ENCODE data around the gene RPL9.
A peak's percentile ranks its signal among the peaks of the same experiment; 100 is the strongest.
"Not testable (repeated sequence)": the region's sequence is repeated elsewhere in the genome, so short reads cannot be mapped to it uniquely, and the experiment has no call there.

The RPL9 gene

DNA sequence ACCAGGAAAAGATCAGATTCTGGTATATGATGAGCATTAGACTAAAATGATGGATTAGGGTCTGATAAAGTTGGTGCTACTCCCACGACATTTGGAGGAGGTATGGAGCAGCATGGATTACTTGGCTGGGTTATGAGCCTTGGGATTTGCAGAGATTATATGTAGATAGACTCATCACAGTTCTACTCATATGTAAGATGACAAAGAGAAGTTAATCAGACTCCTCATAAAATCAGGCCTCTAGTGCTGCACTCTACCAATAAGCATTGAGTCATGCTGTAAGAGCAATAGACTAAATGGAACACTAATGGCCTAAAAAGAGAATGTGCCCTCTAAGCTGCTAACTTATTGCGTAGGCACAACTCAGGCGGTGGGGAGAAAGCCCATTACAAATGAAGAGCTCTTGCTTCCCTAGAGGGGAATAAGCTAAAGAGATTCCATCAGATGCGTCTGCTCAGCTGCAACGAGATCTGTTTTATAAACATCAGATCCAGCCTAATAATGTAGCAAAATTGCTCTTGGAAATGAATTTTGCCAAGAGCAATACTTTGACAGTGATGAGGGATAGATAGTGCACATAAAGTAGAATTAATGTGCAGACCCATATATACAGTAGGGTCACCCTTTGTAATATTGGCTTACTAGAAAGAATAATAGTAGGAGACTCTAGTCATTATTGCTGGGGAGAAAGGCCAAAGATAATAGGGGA, 17.6 kb upstream of the RPL9 start:
- no peak for DNase-seq

DNA sequence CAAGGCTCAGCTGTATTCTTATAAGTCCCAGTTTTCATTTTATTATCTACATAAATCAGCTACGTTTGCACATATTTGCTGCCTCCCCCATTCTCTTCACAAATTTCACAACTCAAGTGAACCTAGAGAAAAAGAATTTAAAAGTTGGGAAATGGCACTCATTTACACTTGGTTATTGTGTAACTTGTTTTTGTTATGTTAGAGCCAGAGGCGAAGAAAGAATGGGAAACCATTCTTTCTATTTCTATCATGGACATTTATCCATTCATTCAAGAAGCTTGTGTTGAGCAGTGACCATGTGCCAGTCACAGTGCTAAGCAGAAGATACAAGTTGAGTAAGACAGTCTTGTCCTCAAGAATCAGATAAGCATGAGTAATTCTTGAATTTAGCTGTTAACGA, 13.7 kb upstream of the RPL9 start:
- no peak for DNase-seq

DNA sequence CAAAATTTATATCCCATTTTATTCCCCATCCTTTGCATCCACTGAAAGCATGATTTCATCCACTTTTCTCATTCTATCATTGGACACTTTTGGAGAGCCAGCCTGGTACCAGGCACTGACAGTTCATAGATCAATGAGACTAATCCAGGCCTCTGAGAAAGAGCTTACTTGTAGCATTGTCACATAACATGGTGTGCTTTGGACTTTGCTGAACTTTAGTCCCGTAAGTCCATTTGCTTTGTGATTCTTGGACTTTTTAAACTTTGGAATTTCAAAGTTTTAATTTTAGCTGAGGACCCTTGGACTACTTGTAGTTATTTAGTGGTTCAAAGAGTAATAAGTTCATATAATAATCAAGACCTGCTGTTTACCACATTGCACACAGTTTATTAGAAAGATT, 11.7 kb upstream of the RPL9 start:
- DNase-seq = no peak

DNA sequence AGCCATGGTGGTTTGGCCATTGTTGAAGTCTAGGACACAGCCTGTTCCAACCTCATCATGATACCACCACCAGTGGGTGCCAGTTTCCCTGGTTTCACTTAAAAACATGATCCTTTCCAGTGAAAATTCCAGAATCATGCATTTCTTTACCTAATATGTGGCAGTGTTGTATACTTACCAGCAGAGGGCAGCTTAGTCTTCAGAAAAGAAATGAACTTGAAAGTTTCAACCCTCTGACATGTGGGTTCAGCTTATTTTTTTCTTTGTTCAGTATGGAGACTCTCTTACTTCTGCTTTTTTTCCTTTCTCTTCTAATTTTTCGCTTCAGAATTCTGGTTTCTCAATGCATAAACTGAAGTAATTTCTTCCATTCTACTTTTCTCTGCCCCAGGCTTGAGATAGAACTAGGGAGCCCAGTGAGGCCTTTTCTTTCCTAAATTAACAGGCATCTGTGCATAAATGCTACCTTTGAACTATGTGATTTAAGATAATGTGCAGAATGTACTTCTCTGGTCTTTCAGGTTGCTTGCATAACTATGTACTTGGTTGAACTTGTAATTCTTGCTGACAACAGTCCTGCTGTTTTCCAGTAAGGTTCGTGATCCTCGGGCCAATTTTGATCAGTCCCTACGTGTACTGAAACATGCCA, 10.8 kb upstream of the RPL9 start:
- peak; percentile 36 for DNase-seq

DNA sequence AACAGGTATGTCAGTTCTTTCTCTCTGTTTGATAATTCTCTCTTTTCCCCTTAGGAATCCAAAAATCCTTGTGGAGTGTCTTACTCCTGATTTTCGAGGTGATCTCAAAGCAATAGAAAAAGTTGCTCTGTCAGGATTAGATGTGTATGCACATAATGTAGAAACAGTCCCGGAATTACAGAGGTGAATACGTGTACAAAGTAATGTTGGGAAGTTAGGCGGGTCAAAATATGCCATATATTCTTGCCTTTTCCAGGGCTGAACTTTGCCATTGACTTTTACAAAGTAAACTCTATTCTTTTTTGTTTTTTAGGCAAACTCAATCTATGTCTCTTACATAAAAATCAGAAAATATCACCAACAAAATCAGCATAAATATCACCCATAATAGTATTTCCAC, 8.7 kb upstream of the RPL9 start:
- DNase-seq = no peak

DNA sequence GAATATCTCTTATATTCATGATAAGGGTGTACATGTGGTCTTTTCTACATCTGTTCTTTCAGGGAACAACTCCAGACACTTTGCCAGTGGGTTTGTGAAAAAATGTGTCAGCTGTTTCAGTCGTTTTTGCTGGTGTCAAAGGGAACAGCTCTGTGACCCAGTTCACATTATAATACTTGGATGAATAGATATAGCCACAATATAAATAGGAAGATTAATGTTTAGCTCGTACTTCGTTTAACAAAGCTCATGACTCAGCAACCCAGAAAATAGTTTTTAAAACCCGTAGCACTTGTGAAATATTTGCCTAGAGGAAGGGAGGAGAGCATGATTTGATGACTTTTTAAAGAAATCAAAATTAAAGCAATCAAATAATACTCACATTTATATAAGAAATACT, 8.0 kb upstream of the RPL9 start:
- DNase-seq = no peak

DNA sequence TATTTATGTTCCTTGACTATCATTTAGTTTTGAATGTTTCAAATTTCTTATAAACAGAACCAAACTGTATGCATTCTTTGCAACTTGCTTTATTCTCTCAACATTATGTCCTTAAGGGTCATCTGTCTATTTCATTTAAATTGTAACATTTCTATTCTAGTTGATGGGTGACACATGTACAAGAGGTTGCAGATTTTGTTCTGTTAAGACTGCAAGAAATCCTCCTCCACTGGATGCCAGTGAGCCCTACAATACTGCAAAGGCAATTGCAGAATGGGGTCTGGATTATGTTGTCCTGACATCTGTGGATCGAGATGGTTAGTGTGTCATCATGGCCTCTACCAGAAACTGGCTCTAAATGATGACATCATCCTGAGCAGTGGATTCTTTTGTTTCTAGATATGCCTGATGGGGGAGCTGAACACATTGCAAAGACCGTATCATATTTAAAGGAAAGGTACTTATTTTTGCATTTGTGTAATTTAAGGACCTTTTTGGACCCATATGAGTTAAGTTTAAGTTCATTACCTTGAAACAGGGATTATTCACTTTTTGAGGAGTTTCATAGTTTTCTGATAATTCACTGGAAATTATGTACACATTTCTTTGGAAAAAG, 6.3 kb upstream of the RPL9 start:
- no peak for DNase-seq

DNA sequence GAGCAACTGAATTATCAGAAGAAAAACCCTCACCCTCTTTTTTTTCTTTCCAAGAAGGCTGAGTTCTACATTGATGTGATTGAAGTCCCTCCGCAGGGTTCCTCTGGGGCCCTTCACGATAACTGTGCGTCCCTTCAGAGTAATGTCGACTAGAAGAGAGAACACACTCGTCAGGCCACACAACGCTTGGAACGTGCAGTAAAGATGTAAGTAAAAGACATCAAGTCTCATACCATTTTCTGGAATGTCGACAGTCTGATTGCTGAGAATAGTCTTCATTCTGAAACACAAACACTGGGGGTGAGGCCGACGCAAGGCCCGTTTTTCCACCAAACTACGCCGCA, 589 bp downstream of the RPL9 start:
- DNase-seq = not testable (repeated sequence)

DNA sequence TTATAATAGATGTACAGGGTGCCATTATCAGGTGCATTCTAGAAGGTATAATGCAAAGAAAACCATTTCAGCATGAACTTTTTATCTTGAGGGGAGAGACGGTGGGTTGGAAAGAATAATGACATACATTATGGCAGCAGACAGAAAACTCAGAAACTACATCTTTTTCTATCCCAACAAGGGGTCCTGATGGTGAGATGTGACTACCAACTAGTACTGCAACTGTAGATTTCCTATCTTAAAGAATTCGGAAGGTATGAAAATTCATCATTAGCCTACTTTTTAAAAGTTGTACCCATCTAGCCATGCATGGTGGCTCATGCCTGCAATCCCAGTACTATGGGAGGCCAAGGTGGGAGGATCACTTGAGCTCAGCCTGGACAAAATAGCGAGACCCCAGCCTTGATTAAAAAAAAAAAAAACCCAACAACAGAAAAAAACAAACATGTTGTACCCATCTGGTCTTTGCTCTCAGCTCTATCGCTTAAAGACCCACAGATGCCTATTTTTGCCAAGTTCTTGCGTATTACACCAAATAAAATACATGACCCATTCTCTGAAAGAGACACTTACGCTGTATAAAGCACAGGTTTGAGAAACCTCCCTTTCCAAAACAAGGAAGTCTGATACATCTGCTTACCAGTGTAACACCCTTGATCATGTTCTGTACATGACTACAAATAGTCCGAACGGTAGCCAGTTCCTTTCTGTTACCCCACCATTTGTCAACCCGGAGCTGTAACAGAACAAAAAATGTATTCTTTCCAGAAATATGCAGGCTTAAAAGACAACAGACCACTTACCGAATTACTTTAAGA, 1.6 kb downstream of the RPL9 start:
- DNase-seq = no peak

DNA sequence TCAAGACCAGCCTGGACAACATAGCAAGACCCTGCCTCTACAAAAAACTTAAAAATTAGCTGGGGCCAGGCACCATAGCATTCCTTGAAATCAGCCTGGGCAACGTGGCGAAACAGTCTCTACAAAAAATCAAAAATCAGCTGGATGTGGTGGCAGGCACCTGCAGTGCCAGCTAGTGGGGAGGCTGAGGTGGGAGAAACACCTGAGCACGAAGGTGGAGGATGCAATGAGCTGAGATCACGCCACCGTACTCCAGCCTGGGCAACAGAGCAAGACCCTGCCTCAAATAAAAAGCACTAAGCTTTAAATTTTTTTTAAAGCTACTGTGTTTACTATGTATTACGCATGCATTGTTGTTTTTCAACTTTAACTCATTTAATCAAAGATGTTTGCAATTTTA, 3.2 kb downstream of the RPL9 start:
- no peak for DNase-seq

DNA sequence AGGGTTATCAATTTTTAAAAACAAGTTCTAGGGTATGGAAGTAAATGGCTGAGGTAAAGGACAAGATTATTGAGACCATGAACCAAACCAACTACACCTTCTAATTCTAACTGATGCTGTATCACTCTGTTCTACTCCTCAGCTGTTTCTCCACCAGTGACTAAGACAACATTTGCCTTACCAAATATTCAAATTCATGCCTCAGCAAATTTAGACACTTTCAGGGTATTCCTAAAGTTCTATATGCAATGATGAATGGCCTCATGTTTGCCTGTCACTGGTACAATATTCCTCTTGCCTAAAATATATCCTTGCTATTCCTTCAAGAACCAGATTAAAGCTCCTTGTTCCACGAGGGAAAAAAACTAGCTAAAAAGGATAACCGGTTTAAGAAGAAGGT, 5.0 kb downstream of the RPL9 start:
- DNase-seq = no peak

DNA sequence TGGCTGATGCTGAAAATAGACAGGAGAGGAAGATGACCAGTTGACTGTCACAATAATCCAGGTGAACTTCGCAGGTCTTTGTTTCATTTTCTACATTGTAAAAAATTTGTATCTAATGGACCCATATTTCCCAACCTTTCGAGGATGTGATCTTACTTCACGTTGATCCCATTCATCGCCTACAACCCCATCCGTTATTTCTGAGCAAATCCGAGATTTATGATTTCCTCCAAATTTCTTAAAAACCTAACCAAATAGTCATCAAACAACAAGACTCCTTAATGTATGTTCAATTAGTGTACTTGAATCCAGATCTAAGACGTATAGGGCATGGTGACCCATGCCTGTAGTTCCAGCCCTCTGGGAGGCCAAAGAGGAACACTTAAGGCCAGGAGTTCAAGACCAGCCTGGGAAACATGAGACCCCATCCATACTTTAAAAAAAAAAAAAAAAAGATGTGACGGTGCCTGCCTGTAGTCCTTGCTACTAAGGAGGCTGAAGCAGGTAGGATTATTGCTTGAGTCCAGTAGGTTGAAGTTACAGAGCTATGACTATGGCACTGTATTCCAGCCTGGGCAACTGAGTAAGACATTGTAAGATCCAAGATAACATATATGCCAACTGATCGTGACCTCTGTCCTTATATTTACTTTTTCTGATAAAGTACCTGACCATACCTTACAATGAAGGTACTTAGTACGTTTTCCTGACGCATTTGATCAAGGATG, 5.7 kb downstream of the RPL9 start:
- DNase-seq = no peak

DNA sequence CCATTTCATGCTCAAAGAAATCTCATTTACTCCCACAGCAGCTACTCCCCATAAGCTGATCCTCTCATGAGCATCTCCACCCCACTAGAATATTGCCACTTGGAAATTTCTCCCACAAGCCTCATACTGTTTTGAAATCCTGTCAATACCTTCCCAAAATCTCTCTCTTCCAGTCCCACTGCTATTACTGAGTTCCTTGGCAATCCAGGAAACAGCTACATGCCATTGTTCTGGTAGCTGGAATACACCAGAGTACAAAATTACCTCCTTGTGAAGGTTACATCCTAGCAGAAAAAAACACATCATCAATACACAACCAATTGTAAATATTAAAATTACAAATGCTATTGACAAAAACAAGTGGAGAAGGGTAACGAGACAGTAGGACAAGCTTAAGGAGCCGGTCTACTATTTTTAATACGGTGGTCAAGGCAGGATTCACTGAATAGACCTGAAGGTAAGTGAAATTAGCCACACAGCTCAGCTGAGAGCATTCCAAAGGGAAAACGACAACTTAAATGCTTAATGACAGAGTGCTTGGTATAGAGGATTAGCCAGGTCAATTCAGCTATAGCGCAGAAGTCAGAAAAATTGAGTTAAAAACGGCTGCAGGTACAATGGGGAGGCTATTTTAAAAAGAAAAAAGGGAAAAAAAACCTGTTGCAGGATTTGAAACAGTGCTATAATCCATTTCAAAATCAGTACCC, 6.4 kb downstream of the RPL9 start:
- DNase-seq = no peak

DNA sequence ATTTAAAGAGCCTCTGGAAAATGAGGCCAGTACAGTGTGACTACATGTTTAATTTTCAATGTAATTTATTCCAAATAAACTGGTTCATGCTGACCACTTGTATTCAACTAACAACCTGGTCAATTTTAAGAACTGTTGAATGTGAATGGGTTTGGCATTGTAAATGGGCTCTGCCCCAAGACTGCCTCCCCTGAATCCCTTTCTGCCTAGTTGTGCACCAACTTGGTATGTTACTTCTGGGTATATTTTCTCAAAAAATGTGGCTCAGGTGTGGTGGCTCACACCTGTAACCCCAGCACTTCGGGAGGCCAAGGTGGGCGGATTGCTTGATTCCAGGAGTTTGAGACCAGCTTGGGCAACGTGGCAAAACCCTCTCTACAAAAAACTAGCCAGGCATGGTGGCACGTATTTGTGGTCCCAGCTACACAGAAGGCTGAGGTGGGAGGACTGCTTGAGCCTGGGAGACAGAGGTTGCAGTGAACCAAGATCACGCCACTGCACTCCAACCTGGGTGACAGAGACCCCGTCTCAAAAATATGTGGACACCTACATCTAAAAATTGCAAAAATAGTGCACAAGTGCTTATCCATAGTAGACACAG, 7.2 kb downstream of the RPL9 start:
- no peak for DNase-seq

DNA sequence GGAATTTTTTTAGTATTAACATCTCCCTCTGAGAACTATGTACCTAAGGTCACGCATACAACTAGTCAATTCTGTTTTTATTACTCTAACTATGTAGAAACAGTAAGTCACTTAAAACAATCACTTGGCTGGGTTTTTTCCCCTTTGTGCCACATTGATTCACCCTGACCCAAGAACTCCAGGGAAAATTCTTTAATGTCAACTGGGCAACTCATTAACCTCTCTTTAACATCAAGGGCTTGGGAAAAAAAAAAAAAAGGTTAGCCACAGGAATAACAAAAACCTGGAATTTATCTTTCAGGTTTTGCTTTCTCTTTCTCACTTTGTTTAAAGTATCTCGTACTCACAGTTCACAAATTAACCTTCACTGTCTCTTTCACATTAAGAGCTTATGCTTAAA, 8.1 kb downstream of the RPL9 start:
- DNase-seq = no peak

DNA sequence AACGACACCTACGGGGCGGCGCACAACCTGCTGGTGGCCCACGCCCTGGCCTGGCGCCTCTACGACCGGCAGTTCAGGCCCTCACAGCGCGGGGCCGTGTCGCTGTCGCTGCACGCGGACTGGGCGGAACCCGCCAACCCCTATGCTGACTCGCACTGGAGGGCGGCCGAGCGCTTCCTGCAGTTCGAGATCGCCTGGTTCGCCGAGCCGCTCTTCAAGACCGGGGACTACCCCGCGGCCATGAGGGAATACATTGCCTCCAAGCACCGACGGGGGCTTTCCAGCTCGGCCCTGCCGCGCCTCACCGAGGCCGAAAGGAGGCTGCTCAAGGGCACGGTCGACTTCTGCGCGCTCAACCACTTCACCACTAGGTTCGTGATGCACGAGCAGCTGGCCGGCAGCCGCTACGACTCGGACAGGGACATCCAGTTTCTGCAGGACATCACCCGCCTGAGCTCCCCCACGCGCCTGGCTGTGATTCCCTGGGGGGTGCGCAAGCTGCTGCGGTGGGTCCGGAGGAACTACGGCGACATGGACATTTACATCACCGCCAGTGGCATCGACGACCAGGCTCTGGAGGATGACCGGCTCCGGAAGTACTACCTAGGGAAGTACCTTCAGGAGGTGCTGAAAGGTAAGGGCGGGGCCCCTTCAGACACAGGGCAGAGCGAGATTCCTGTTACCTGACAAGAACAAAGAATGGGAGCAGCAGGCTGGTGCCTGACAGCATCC, 11.7 kb downstream of the RPL9 start:
- peak; percentile 81 for DNase-seq

DNA sequence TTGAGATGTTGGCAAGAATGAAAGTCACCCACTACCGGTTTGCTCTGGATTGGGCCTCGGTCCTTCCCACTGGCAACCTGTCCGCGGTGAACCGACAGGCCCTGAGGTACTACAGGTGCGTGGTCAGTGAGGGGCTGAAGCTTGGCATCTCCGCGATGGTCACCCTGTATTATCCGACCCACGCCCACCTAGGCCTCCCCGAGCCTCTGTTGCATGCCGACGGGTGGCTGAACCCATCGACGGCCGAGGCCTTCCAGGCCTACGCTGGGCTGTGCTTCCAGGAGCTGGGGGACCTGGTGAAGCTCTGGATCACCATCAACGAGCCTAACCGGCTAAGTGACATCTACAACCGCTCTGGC, 12.3 kb downstream of the RPL9 start:
- DNase-seq = no peak

DNA sequence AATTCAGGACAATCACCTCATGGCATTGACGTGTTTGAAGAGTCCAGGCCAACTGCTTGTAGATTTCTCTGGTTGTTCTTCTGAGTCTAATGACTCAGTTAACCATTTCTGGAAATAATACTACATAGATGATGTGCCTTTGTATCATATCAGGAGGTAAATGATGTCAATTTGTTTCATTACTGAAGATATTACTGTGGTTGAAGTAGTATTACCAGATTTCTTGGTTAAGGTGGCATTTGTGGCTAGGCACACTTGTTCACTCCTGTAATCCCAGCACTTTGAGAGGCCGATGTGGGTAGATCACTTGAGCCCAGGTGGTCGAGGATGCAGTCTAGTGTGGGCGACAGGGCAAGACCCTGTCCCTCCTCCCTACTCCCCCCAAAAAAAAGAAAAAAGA, 15.7 kb downstream of the RPL9 start:
- DNase-seq = no peak

DNA sequence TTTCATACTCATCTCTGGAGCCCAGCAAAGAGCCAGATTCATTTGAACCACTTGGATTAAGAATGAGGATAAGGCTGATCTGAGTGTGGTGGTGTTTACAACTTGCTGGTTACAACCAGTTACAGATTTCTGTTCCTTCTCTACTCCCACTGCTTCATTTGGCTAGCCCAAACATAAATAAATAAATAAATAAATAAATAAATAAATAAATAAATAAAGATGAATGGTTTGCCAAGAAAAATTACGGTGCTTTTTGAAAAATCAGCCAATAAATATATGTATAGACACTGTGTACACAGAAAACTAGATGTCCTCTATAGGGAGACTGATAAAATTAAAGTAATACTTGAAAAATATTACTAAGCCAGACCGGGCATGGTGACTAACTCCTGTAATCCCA, 17.1 kb downstream of the RPL9 start:
- DNase-seq = no peak

DNA sequence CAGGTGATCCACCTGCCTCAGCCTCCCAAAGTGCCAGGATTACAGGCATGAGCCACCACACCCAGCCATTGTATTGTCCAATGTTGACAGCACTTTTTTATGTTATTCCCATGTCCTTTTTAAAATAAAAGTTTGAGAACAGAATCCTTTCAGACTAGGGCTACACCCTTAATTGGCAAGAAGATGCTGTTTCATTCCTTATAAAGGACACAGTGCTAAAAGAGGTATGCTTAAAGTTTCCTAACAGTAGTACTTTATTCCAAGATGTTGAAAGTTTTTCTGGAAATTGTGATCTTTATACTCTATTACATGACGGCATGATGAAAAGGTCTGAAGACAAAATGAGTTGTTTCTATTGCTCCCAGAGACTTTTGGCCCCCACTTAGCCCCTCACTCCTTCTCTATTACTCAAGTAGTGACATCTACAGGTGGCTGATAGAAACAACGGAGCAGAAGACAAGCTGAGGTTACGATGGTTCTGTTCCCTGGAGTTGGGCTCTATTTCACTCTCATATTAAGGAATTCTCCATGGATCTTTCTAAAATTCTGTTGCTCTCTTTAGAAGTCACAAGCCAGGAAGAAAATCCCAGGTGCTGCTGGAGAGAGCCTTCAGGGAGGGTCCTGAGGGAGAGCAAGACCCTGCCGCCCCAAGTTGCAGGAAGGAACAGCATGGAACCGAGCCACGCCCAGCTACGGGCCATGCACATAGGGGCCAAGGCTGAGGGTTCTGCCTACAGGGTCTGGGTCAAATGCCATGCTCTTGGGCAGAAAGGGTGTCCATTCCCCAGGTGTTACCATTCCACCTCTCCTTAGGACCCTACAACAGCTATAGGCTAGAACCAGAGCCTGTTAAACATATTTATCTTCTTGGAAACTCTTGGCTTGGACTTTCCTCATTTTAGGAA, 22.8 kb downstream of the RPL9 start:
- DNase-seq = no peak

All from right kidney (tissue), 1 donor.